ENCODE measurements around the gene TSPO.

The TSPO gene

GRCh38 chr22:43160497-43161126 is 9.3 kb downstream of the TSPO start:
- no peak overlapping the region for H3K4me3 ChIP-seq (ENCODE audit: low read length)
- no peaks in the 10 kb centered on the region; the same call in 1 of the 2 replicates for H3F3A ChIP-seq (ENCODE audit: insufficient read depth, low read length)
- H3K36me3 ChIP-seq (replicated peaks; ENCODE audit: insufficient read depth, low read length): no peaks in the 10 kb centered on the region
- H3K4me1 ChIP-seq (ENCODE audit: low read length): no peaks in the 10 kb centered on the region
- no peak overlapping the region for H3K4me2 ChIP-seq (ENCODE audit: low read depth, low read length)
- no peaks in the 10 kb centered on the region for H3K79me2 ChIP-seq (ENCODE audit: low read length)
- H3K27ac ChIP-seq (ENCODE audit: low read length): no peak overlapping the region
- H3K9me3 ChIP-seq (replicated peaks; ENCODE audit: insufficient read depth, low read length): no peaks in the 10 kb centered on the region
- DNase-seq: no peak
- no peaks in the 10 kb centered on the region for H3K27me3 ChIP-seq (replicated peaks; ENCODE audit: insufficient read depth, low read length)
- no peak for TF ChIP-seq EZH2phosphoT487 (IDR thresholded peaks at IDR 0.05; ENCODE audit: low read length)
- no peak for TF ChIP-seq CTCF (IDR thresholded peaks at IDR 0.05; ENCODE audit: low read length)
- TF ChIP-seq EZH2 (optimal IDR thresholded peaks at IDR 0.05; ENCODE audit: low read depth, low read length): no peak
- H4K20me1 ChIP-seq (ENCODE audit: insufficient read depth, low read length): no peaks in the 10 kb centered on the region
- no peak overlapping the region for H2AFZ ChIP-seq (ENCODE audit: low read length)
- no peak overlapping the region for H3K9ac ChIP-seq (ENCODE audit: low read length)
- H3K9me2 ChIP-seq (replicated peaks; ENCODE audit: insufficient read depth, low read length): no peaks in the 10 kb centered on the region

- H3F3A ChIP-seq (ENCODE audit: insufficient read depth, low read length): no peaks in the 10 kb centered on the region; the same call in 1 of the 2 replicates
- H3K9ac ChIP-seq (ENCODE audit: low read length): no peak overlapping the region
- DNase-seq: no peak
- H3K4me1 ChIP-seq (ENCODE audit: low read length): no peaks in the 10 kb centered on the region
- TF ChIP-seq EZH2 (optimal IDR thresholded peaks at IDR 0.05; ENCODE audit: low read depth, low read length): no peak
- TF ChIP-seq CTCF (IDR thresholded peaks at IDR 0.05; ENCODE audit: low read length): no peak
- TF ChIP-seq EZH2phosphoT487 (IDR thresholded peaks at IDR 0.05; ENCODE audit: low read length): no peak
- H3K9me3 ChIP-seq (replicated peaks; ENCODE audit: insufficient read depth, low read length): no peaks in the 10 kb centered on the region
- H2AFZ ChIP-seq (ENCODE audit: low read length): no peak overlapping the region
- H3K4me2 ChIP-seq (ENCODE audit: low read depth, low read length): no peak overlapping the region
- no peaks in the 10 kb centered on the region for H3K79me2 ChIP-seq (ENCODE audit: low read length)
- no peaks in the 10 kb centered on the region for H4K20me1 ChIP-seq (ENCODE audit: insufficient read depth, low read length)
- H3K36me3 ChIP-seq (replicated peaks; ENCODE audit: insufficient read depth, low read length): no peaks in the 10 kb centered on the region
- no peaks in the 10 kb centered on the region for H3K27me3 ChIP-seq (replicated peaks; ENCODE audit: insufficient read depth, low read length)
- no peaks in the 10 kb centered on the region for H3K9me2 ChIP-seq (replicated peaks; ENCODE audit: insufficient read depth, low read length)
- no peak overlapping the region for H3K27ac ChIP-seq (ENCODE audit: low read length)
- no peak overlapping the region for H3K4me3 ChIP-seq (ENCODE audit: low read length)
Measured at GRCh38 chr22:43162412-43163150, 11.2 kb downstream of the TSPO start.

- H3K9me3 ChIP-seq (replicated peaks; ENCODE audit: insufficient read depth, low read length): no peaks in the 10 kb centered on the region
- TF ChIP-seq EZH2 (optimal IDR thresholded peaks at IDR 0.05; ENCODE audit: low read depth, low read length) (no peak), EZH2phosphoT487 (IDR thresholded peaks at IDR 0.05; ENCODE audit: low read length) (no peak), CTCF (IDR thresholded peaks at IDR 0.05; ENCODE audit: low read length) (no peak)
- H3K9me2 ChIP-seq (replicated peaks; ENCODE audit: insufficient read depth, low read length): no peaks in the 10 kb centered on the region
- DNase-seq: no peak
- no peaks in the 10 kb centered on the region for H3K4me1 ChIP-seq (ENCODE audit: low read length)
- H3K9ac ChIP-seq (ENCODE audit: low read length): no peak overlapping the region
- no peaks in the 10 kb centered on the region for H3K36me3 ChIP-seq (replicated peaks; ENCODE audit: insufficient read depth, low read length)
- H3K4me3 ChIP-seq (ENCODE audit: low read length): no peak overlapping the region
- no peak overlapping the region for H3K27ac ChIP-seq (ENCODE audit: low read length)
- no peaks in the 10 kb centered on the region for H4K20me1 ChIP-seq (ENCODE audit: insufficient read depth, low read length)
- H3K4me2 ChIP-seq (ENCODE audit: low read depth, low read length): no peak overlapping the region
- H3K79me2 ChIP-seq (ENCODE audit: low read length): no peaks in the 10 kb centered on the region
- no peaks in the 10 kb centered on the region for H3K27me3 ChIP-seq (replicated peaks; ENCODE audit: insufficient read depth, low read length)
- H3F3A ChIP-seq (ENCODE audit: insufficient read depth, low read length): no peaks in the 10 kb centered on the region; the same call in 1 of the 2 replicates
- H2AFZ ChIP-seq (ENCODE audit: low read length): no peak overlapping the region
Measured at GRCh38 chr22:43163241-43163795, 12.0 kb downstream of the TSPO start.
